A549 (cell line): Measurements from ENCODE around the gene NOL8. TPM values are rescaled to one million over a fixed set of nuclear protein-coding genes. Genes with fewer than 3 reads are reported as not detected.
A peak's percentile ranks its signal among the peaks of the same experiment; 100 is the strongest.

ENCODE experiments used
- ATOH8 ChIP-seq: fragments of 250-450 bp; sonication (Bioruptor Pico); IDR thresholded peaks from 2 replicates; pipeline ENCODE4 v1.5.0; 2020; ENCODE audit warnings: low read depth, mild to moderate bottlenecking, moderate library complexity
- BCL3 ChIP-seq: fragments of >200 bp; sonication (Bioruptor Twin); formaldehyde crosslinking; IDR thresholded peaks from 3 replicates; pipeline ENCODE4 v1.6.1; 2016
- BHLHE40 ChIP-seq: IDR thresholded peaks from 2 replicates; pipeline ENCODE4 v1.6.1; 2012; ENCODE audit warnings: low read depth, low read length, inconsistent platforms
- CEBPB ChIP-seq, 2 experiments: fragments of >200 bp in 1 of 2; sonication (Bioruptor Twin) in 1 of 2; formaldehyde crosslinking in 1 of 2; IDR thresholded peaks; 2 replicates each; pipeline ENCODE4 v1.6.1; 2012 to 2016
- CHD2 ChIP-seq: fragments of 150-350 bp; IDR thresholded peaks from 2 replicates; pipeline ENCODE4 v1.6.1; 2014; ENCODE audit warnings: low read length; ENCODE audit not compliant: partially characterized antibody
- CHD4 ChIP-seq: fragments of 200-600 bp; sonication (generic); IDR thresholded peaks from 2 replicates; pipeline ENCODE4 v1.6.1; 2016; ENCODE audit warnings: antibody characterized with exemption, mild to moderate bottlenecking, borderline replicate concordance
- E2F6 ChIP-seq: IDR thresholded peaks from 2 replicates; pipeline ENCODE4 v1.6.1; 2012; ENCODE audit warnings: low read depth, borderline replicate concordance
- EHF ChIP-seq: fragments of 250-450 bp; sonication (Bioruptor Pico); IDR thresholded peaks from 2 replicates; pipeline ENCODE4 v1.5.0; 2020; ENCODE audit warnings: mild to moderate bottlenecking
- EHMT2 ChIP-seq: fragments of 200-600 bp; sonication (generic); IDR thresholded peaks from 2 replicates; pipeline ENCODE4 v1.6.1; 2016; ENCODE audit warnings: antibody characterized with exemption, low read depth, mild to moderate bottlenecking, moderate library complexity
- EP300 ChIP-seq, 2 experiments: fragments of >200 bp; sonication (Bioruptor Twin); formaldehyde crosslinking; IDR thresholded peaks; 2 replicates in 1 of 2; 3 replicates in 1 of 2; pipeline ENCODE4 v1.6.1; 2016 to 2017
- ESRRA ChIP-seq: fragments of 150-350 bp; IDR thresholded peaks from 2 replicates; pipeline ENCODE4 v1.6.1; 2014; ENCODE audit warnings: mild to moderate bottlenecking, low read length, borderline replicate concordance
- FOSB ChIP-seq: fragments of 250-450 bp; sonication (Bioruptor Pico); IDR thresholded peaks from 2 replicates; pipeline ENCODE4 v1.5.0; 2020; ENCODE audit warnings: mild to moderate bottlenecking, moderate library complexity
- HDAC2 ChIP-seq: fragments of 200-600 bp; sonication (generic); IDR thresholded peaks from 2 replicates; pipeline ENCODE4 v1.6.1; 2016
- HES2 ChIP-seq: fragments of >200 bp; sonication (Bioruptor Twin); formaldehyde crosslinking; IDR thresholded peaks from 2 replicates; pipeline ENCODE4 v1.6.1; 2016
- HEYL ChIP-seq: fragments of 250-450 bp; sonication (Bioruptor Pico); IDR thresholded peaks from 2 replicates; pipeline ENCODE4 v1.8.0; 2021; ENCODE audit warnings: mild to moderate bottlenecking, moderate library complexity
- HMGXB4 ChIP-seq: fragments of 250-450 bp; sonication (Bioruptor Pico); IDR thresholded peaks from 2 replicates; pipeline ENCODE4 v1.5.0; 2021; ENCODE audit warnings: mild to moderate bottlenecking, moderate library complexity, borderline replicate concordance
- HOXB13 ChIP-seq: fragments of 250-450 bp; sonication (Bioruptor Pico); IDR thresholded peaks from 2 replicates; pipeline ENCODE4 v1.5.0; 2020; ENCODE audit warnings: low read depth, mild to moderate bottlenecking, moderate library complexity
- JUN ChIP-seq, 2 experiments: fragments of >200 bp; sonication (Bioruptor Twin); formaldehyde crosslinking; IDR thresholded peaks; 2 replicates in 1 of 2; 3 replicates in 1 of 2; pipeline ENCODE4 v1.6.1; 2016 to 2017
- JUNB ChIP-seq: fragments of >200 bp; sonication (Bioruptor Twin); formaldehyde crosslinking; IDR thresholded peaks from 2 replicates; pipeline ENCODE4 v1.6.1; 2016
- MAX ChIP-seq: IDR thresholded peaks from 2 replicates; pipeline ENCODE4 v1.6.1; 2012
- MYC ChIP-seq: IDR thresholded peaks from 2 replicates; pipeline ENCODE4 v1.6.1; 2012; ENCODE audit warnings: mild to moderate bottlenecking, inconsistent platforms, low read length, improper control_type of control experiment, borderline replicate concordance
- NFE2L2 ChIP-seq: fragments of 150-350 bp; conservative IDR thresholded peaks from 2 replicates; pipeline ENCODE4 v1.6.1; 2014; ENCODE audit warnings: low read length
- NPAS2 ChIP-seq: fragments of 250-450 bp; sonication (Bioruptor Pico); IDR thresholded peaks from 2 replicates; pipeline ENCODE4 v1.8.0; 2022; ENCODE audit warnings: mild to moderate bottlenecking, moderate library complexity, borderline replicate concordance
- NR3C1 ChIP-seq: fragments of >200 bp; sonication (Bioruptor Twin); formaldehyde crosslinking; IDR thresholded peaks from 3 replicates; pipeline ENCODE4 v1.6.1; 2017
- PHF8 ChIP-seq: fragments of 200-600 bp; sonication (generic); IDR thresholded peaks from 2 replicates; pipeline ENCODE4 v1.6.1; 2016; ENCODE audit warnings: low read depth, mild to moderate bottlenecking, antibody characterized with exemption, moderate library complexity, borderline replicate concordance
- POLR2A ChIP-seq: IDR thresholded peaks from 2 replicates; pipeline ENCODE4 v1.6.1; 2012; ENCODE audit warnings: mild to moderate bottlenecking, low read length
- POLR2AphosphoS2 ChIP-seq: conservative IDR thresholded peaks from 2 replicates; pipeline ENCODE4 v1.6.1; 2012; ENCODE audit warnings: low read length, improper control_type of control experiment, inconsistent platforms
- RAD21 ChIP-seq, 2 experiments: fragments of >200 bp in 1 of 2; sonication (Bioruptor Twin) in 1 of 2; formaldehyde crosslinking in 1 of 2; IDR thresholded peaks in 1 of 2; conservative IDR thresholded peaks in 1 of 2; 2 replicates in 1 of 2; 3 replicates in 1 of 2; pipeline ENCODE4 v1.6.1; 2012 to 2018; ENCODE audit warnings: inconsistent platforms in 1 of 2
- RARB ChIP-seq: fragments of 250-450 bp; sonication (Bioruptor Pico); IDR thresholded peaks from 2 replicates; pipeline ENCODE4 v1.8.0; 2021; ENCODE audit warnings: mild to moderate bottlenecking, moderate library complexity
- RCOR1 ChIP-seq: fragments of 150-350 bp; IDR thresholded peaks from 2 replicates; pipeline ENCODE4 v1.6.1; 2014; ENCODE audit warnings: antibody characterized with exemption, low read length, low read depth
- RNF2 ChIP-seq: fragments of 200-600 bp; sonication (generic); IDR thresholded peaks from 2 replicates; pipeline ENCODE4 v1.6.1; 2016; ENCODE audit warnings: low read depth, mild to moderate bottlenecking, antibody characterized with exemption, moderate library complexity, borderline replicate concordance
- SMC3 ChIP-seq: fragments of >200 bp; sonication (Bioruptor Twin); formaldehyde crosslinking; IDR thresholded peaks from 3 replicates; pipeline ENCODE4 v1.6.1; 2018; ENCODE audit warnings: inconsistent platforms
- SREBF2 ChIP-seq: fragments of 450-650 bp; IDR thresholded peaks from 2 replicates; pipeline ENCODE4 v1.6.1; 2014; ENCODE audit warnings: mild to moderate bottlenecking, moderate library complexity
- ZC3H11A ChIP-seq: fragments of 450-650 bp; IDR thresholded peaks from 2 replicates; pipeline ENCODE4 v1.6.1; 2014; ENCODE audit warnings: antibody characterized with exemption, mild to moderate bottlenecking
- ZFP36 ChIP-seq: fragments of 450-650 bp; IDR thresholded peaks from 2 replicates; pipeline ENCODE4 v1.6.1; 2014; ENCODE audit warnings: borderline replicate concordance; ENCODE audit not compliant: partially characterized antibody
- ZNF302 ChIP-seq: fragments of 250-450 bp; sonication (Bioruptor Pico); IDR thresholded peaks from 2 replicates; pipeline ENCODE4 v1.9.0; 2021; ENCODE audit warnings: inconsistent platforms, mild to moderate bottlenecking, moderate library complexity
- ZSCAN20 ChIP-seq: fragments of 250-450 bp; sonication (Bioruptor Pico); IDR thresholded peaks from 2 replicates; pipeline ENCODE4 v1.8.0; 2022; ENCODE audit warnings: mild to moderate bottlenecking, moderate library complexity
- polyA plus RNA-seq, 4 experiments: library from polyadenylated mRNA; depleted of rRNA in 3 of 4; stranded (reverse); fragments of >200 nt; fragmentation: RNase III in 1 of 4; extraction: RNeasy Plus Mini Kit Qiagen cat#74134 plus additional on column Dnase treatment in 1 of 4; gene quantifications; 2 replicates in 3 of 4; 3 replicates in 1 of 4; pipeline ENCODE4 v1.2.3, GENCODE V29; 2011 to 2017

The NOL8 gene
- polyA plus RNA-seq, 2 of the 4 experiments (the other 2 are of a cell fraction) = 24.4 to 47.2 TPM

GRCh38 chr9:92293452-92294296 is 31.5 kb downstream of the NOL8 start, which contains the start of gene IARS1 (continued):
- peak; percentile 97 for TF ChIP-seq MYC
- TF ChIP-seq NPAS2 = no peak
- TF ChIP-seq RCOR1 = no peak
- peak; percentile 67 to 94 for TF ChIP-seq JUN (IDR thresholded peaks at IDR 0.05)
- no peak for TF ChIP-seq FOSB (CRISPR knock-in tag)
- TF ChIP-seq CHD4 = no peak
- no peak for TF ChIP-seq POLR2AphosphoS2
- no peak for TF ChIP-seq EHMT2
- TF ChIP-seq NFE2L2 = no peak
- TF ChIP-seq SMC3 = peak; percentile 32; the same call in 1 of the 3 replicates
- TF ChIP-seq HEYL = no peak
- TF ChIP-seq ZSCAN20 (CRISPR knock-in tag) = no peak
- TF ChIP-seq BHLHE40 = no peak
- peak; percentile 7 for TF ChIP-seq CHD2
- peak; percentile 88 to 96 for TF ChIP-seq CEBPB (IDR thresholded peaks at IDR 0.05)
- no peak for TF ChIP-seq NR3C1
- 0 out of 5 replicates have a peak, but pooled peaks of 1 of the 2 experiments have one; percentile 13 for TF ChIP-seq RAD21 (conservative IDR thresholded peaks at IDR 0.05 in 1 of 2, IDR thresholded peaks at IDR 0.05 in 1 of 2)
- TF ChIP-seq HMGXB4 (CRISPR knock-in tag) = no peak
- TF ChIP-seq ZC3H11A = no peak
- no peak for TF ChIP-seq ATOH8 (CRISPR knock-in tag)
- no peak for TF ChIP-seq RARB (CRISPR knock-in tag)
- no peak for TF ChIP-seq HES2
- TF ChIP-seq E2F6 = peak; percentile 89
- peak; percentile 86 for TF ChIP-seq POLR2A
- TF ChIP-seq JUNB = no peak
- no peak for TF ChIP-seq RNF2
- TF ChIP-seq EHF (CRISPR knock-in tag) = no peak
- peak; percentile 84; the same call in 2 of the 3 replicates for TF ChIP-seq BCL3
- TF ChIP-seq ZNF302 (CRISPR knock-in tag) = no peak
- no peak for TF ChIP-seq HDAC2
- no peak for TF ChIP-seq SREBF2
- TF ChIP-seq ESRRA = no peak
- TF ChIP-seq EP300 (IDR thresholded peaks at IDR 0.05) = no peak
- TF ChIP-seq PHF8 = peak; percentile 77
- TF ChIP-seq HOXB13 = no peak
- no peak for TF ChIP-seq ZFP36
- peak; percentile 100 for TF ChIP-seq MAX
